VCaP (cell line): Measurements from ENCODE around the gene METTL6.

Experiments used
- H3K27ac ChIP-seq: fragments of 450-650 bp; 2 replicates; pipeline ENCODE4 v1.5.1; 2017
- TF ChIP-seq, protein P1 (sequence below): fragments of 450-650 bp; conservative IDR thresholded peaks from 2 replicates; pipeline ENCODE4 v1.5.1; 2017; ENCODE audit warnings: mild to moderate bottlenecking, moderate library complexity

METTL6 gene

DNA sequence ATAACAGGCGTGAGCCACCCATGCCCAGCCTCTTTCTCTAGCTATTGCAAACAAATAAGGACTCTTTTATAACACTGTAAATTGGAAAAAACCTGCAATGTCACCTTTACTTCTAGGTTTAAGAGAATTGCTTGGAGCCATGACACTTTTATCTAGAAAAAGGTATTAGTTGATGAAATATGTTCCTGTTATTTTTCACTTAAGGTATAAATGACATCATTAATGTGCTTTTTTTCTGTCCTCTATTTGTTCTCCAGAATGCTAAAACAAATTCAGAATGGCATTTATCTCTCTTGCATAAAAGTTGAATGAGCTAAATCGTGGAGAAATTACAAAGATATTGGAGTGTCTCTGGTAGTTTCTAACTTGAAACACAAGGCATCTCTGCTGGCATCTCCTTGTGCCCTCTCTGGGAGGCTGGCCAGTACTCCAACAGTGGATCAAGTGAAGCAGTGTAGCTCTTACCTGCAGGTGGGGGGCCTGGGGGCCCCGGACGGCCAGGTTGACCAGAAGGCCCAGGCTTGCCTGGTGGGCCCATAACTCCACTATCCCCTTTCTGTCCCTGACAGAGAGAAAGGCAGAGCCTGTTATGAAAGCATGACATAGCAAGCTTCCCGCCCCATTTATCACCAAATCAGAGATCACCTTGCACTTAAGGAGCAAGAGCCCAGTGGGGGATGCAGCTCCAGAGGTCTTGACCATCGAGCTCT, 38.7 kb upstream of the METTL6 start:
- TF ChIP-seq, protein P1, sequence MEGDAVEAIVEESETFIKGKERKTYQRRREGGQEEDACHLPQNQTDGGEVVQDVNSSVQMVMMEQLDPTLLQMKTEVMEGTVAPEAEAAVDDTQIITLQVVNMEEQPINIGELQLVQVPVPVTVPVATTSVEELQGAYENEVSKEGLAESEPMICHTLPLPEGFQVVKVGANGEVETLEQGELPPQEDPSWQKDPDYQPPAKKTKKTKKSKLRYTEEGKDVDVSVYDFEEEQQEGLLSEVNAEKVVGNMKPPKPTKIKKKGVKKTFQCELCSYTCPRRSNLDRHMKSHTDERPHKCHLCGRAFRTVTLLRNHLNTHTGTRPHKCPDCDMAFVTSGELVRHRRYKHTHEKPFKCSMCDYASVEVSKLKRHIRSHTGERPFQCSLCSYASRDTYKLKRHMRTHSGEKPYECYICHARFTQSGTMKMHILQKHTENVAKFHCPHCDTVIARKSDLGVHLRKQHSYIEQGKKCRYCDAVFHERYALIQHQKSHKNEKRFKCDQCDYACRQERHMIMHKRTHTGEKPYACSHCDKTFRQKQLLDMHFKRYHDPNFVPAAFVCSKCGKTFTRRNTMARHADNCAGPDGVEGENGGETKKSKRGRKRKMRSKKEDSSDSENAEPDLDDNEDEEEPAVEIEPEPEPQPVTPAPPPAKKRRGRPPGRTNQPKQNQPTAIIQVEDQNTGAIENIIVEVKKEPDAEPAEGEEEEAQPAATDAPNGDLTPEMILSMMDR: no peak
- H3K27ac ChIP-seq: no peak overlapping the region

DNA sequence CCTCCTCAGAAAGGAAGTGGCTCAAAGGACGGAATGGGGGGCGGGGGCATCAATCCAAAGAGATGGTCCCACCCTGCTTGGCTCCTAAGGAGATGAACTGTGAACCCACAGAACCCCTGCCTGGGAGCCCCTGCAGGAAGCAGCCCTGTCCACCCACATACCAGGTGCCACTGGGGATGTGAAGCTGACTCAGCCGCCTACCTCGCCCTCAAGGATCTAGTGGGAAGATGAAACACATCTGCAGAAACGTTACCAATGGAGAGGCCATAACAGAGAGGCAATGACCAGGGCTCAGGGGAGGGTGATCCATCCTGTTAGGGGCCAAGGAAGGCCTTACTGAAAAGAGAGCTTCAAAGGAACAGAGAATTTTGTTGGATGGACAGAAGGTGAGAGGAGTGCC, 35.1 kb upstream of the METTL6 start:
- H3K27ac ChIP-seq: peak overlapping the region; percentile 89
- TF ChIP-seq, protein P1: no peak

DNA sequence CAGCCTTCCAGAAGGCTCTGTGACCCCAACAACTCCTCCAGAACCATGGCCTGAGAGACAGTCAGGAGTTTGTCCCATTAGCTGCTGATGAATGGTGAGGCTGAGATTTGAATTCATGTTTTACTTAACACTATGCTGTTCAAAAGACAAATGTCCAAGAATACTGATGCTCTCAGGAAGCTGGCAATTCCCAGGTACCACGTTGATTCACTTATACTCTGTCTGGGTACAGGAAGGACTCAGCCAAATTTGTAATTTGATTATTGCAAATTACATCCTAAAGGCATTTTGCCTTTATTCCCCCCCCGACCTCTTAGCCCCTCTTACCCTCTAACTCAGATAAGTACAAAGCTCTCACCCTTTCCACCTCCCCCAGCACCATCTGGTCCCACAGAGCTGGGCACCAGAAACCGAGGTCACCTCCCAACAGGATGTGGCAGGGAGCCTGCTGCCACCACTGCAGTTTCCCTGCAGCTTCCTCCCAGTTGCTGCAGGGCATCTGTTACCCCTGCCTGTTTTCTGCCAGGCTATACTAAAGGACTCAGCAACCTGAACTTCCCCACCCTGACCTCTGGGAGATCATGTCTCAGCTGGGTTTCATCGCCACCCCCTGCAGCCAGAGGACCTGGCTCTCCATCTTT, 33.7 kb upstream of the METTL6 start:
- peak overlapping the region; percentile 89 for H3K27ac ChIP-seq
- TF ChIP-seq, protein P1: no peak

DNA sequence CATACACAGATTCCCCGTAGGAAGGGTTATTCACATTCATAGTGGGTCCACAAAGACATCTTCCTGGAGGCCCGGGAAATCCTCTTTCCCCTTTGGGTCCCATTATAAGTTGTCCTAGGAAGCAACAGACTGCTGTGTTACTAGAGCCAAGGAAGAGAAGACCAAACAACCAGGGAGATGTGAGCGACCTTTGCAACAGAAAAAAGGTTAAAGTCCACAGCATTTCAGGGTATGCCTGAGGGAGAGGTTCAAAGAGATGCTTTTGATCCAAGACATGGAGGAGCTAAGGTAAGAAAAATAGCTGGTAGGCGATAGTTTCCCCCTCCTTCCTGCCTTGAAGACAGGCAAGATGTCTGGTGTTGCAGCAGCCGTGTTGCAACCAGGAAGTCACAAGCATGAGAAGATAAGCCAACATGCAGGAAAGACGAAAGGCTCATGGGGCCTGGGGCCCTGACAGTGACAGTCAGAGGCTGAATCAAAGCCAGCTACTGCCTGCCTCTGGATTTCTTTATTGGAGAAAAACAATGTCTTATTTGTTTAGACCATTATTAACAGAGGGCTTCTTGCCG, 31.0 kb upstream of the METTL6 start:
- TF ChIP-seq, protein P1: no peak
- peak overlapping the region; percentile 89 for H3K27ac ChIP-seq

DNA sequence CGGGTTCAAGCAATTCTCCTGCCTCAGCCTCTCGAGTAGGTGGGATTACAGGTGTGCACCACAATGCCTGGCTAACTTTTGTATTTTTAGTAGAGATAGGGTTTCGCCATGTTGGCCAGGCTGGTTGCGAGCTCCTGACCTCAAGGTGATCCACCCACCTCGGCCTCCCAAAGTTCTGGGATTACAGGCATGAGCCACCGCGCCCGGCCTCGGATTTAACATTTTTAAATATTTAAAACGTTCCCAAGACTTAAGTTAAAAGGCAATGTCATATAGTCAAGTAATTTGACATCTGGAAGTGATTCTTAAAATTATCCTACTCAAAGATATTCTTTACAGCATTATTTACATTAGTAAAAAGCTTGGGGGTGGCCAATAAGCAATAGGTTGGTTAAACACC, 29.6 kb upstream of the METTL6 start:
- H3K27ac ChIP-seq: peak overlapping the region; percentile 89

DNA sequence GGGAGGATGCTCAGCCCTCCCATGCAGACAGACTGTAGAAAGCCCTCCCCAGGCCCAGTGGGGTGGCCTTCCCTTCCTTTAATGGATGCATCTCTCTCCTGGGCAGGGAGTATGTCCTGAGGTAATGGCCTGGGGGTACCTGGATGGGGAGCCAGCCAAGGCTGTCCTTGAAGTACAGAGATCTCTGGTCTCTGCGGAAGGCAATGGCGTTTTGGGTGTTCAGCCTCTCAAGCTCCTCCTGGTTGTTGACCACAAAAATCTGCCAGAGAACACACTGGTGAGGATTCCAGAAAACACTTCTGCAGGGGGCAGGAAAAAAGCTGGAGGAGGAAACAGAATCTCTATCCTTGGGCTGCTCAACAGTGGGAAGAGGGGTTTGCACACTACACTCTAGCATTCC, 29.0 kb upstream of the METTL6 start:
- TF ChIP-seq, protein P1: no peak
- H3K27ac ChIP-seq: peak overlapping the region; percentile 89

DNA sequence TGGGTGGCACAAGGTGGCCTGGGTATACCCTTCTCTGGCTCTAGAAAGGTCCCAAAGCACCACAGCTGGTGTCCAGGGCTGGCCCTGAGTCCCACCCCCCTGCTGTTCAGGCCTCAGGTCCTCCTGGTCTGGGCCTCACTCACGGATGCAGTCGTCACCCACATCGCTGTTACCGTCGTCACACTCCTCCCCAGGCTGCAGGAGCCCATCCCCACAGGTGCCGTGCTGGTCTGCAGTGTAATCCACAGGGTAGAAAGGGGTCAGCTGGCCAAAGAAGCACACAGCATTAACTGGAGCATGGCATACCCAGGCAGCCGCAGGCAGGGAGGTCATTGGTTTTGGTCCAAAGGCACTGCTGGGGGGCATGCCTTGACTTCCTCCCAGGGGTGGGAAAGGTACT, 28.4 kb upstream of the METTL6 start:
- H3K27ac ChIP-seq: peak overlapping the region; percentile 89; the same call in 1 of the 2 replicates
- TF ChIP-seq, protein P1: no peak

DNA sequence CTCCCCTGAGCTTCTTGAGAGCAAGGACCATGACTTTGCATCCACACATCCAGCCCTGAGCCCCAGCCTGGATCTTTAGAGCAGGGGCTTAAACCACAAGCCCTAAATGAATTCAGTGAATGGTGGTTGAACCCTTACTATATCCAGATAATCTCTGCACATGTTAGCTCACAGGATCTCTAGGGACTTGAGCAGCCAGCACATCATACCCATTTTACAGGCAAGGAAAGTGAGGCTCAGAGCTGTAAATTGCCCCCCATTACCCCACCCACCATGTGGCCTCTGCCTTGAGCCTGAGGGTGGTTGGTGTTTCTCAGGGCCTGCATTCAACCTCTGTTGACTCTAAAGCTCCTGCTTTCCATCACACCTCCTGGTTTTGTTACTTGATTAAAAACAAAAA, 27.6 kb upstream of the METTL6 start:
- TF ChIP-seq, protein P1: no peak
- H3K27ac ChIP-seq: peak overlapping the region; percentile 89; the same call in 1 of the 2 replicates
